Common myeloid progenitor, CD34-positive (primary cell): Measurements from ENCODE around the gene PAFAH1B2.

Source experiments
- CTCF ChIA-PET: fragments of 350-600 bp; sonication (Branson Sonifier 250); formaldehyde crosslinking; loops from one replicate; lab custom pipeline; 2021; ENCODE audit warnings: antibody characterized with exemption; lab: Charles Lee
- POLR2A ChIA-PET: fragments of 350-600 bp; sonication (Branson Sonifier 250); formaldehyde crosslinking; loops from one replicate; lab custom pipeline; 2021; ENCODE audit warnings: antibody characterized with exemption; lab: Charles Lee
- DNase-seq, 3 donors: peaks; one replicate each; pipeline versions ENCODE4 v3.0.0 to v3.0.0-alpha.2; 2013
- H3K27ac ChIP-seq, 2 experiments: 1 replicate in 1 of 2; 2 replicates in 1 of 2; pipeline ENCODE4 v1.7.0; 2013; ENCODE audit warnings: inconsistent platforms in 2 of 2, low read length in 2 of 2, mild to moderate bottlenecking in 2 of 2, low read depth in 1 of 2, moderate library complexity in 1 of 2; ENCODE audit not compliant: severe bottlenecking in 2 of 2, insufficient read depth in 1 of 2, poor library complexity in 1 of 2
- H3K27me3 ChIP-seq, 5 experiments: replicated peaks in 2 of 5; 1 replicate in 3 of 5; 2 replicates in 2 of 5; pipeline versions ENCODE4 v1.6.1 to v1.7.0; 2013; ENCODE audit warnings: low read length in 4 of 5, mild to moderate bottlenecking in 2 of 5, moderate library complexity in 2 of 5, inconsistent platforms in 1 of 5; ENCODE audit not compliant: insufficient read depth in 5 of 5, control insufficient read depth in 4 of 5
- H3K36me3 ChIP-seq, 4 experiments: 1 replicate in 2 of 4; 2 replicates in 2 of 4; pipeline versions ENCODE4 v1.6.1 to v1.7.0; 2013; ENCODE audit warnings: low read length in 3 of 4, control low read depth in 1 of 4, mild to moderate bottlenecking in 1 of 4; ENCODE audit not compliant: control insufficient read depth in 4 of 4, insufficient read depth in 4 of 4
- H3K4me1 ChIP-seq, 4 experiments: 1 replicate in 3 of 4; 2 replicates in 1 of 4; pipeline versions ENCODE4 v1.6.1 to v1.7.1; 2013; ENCODE audit warnings: low read length in 3 of 4, mild to moderate bottlenecking in 3 of 4, control low read depth in 1 of 4, inconsistent platforms in 1 of 4, moderate library complexity in 1 of 4; ENCODE audit not compliant: control insufficient read depth in 4 of 4, insufficient read depth in 4 of 4; ENCODE audit errors: control extremely low read depth in 1 of 4
- H3K4me3 ChIP-seq, 7 experiments: 1 replicate in 4 of 7; 2 replicates in 3 of 7; pipeline versions ENCODE4 v1.5.1 to v1.7.0; 2013; ENCODE audit warnings: mild to moderate bottlenecking in 7 of 7, low read length in 6 of 7, moderate library complexity in 6 of 7, inconsistent platforms in 2 of 7, low read depth in 2 of 7, control low read depth in 1 of 7; ENCODE audit not compliant: insufficient read depth in 4 of 7, control insufficient read depth in 1 of 7; ENCODE audit errors: extremely low read depth in 1 of 7
- H3K9me3 ChIP-seq, 5 experiments: 1 replicate in 4 of 5; 2 replicates in 1 of 5; pipeline versions ENCODE4 v1.6.1 to v1.7.1; 2013; ENCODE audit warnings: low read length in 4 of 5, mild to moderate bottlenecking in 2 of 5, inconsistent platforms in 1 of 5, low read depth in 1 of 5, moderate library complexity in 1 of 5; ENCODE audit not compliant: control insufficient read depth in 4 of 5, insufficient read depth in 2 of 5; ENCODE audit errors: control extremely low read depth in 1 of 5
- WGBS: methylation state at CpG from one replicate; pipeline ENCODE4 v1.1.5; 2013; ENCODE audit not compliant: insufficient coverage; 5-methylcytosine and 5-hydroxymethylcytosine counted together

The PAFAH1B2 gene

DNA sequence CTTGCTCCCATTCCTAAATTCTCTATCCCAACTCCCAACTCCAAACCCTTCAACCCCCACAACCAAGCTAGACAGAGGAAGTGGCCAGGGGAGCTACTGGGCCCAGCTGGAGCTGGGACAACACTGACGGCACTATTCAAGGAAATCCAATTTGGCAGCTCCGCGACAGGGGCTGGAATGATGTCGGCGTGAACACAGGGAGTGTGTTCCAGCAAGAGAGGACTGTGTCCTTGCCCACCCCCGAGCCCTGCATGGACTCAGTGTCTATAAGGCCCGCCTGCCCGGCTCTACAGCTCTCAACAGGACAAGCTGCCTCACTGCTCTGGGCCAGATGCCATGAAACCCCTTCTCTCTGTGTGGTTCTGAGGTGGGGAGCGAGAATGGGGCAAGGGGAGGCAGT lies 76.5 kb downstream of the PAFAH1B2 start:
- no peak overlapping the region for H3K4me3 ChIP-seq
- DNase-seq = no peak
- 96% methylated on average over 8 of the region's 9 CpGs for WGBS
- ChIA-PET CTCF (interaction anchor here (0.9 to 2.0 kb wide), 8 partner anchors 9 to 71 kb away, joined by 3 to 9 read pairs (median 3); partner anchors contain the start of gene PCSK7), POLR2A (interaction anchor here (0.6 to 0.9 kb wide), 2 partner anchors 11 to 391 kb away, joined by 3 read pairs; partner anchors contain the start of genes APOC3 and PCSK7)
- peaks cover 2 to 86% (median 69%) of the 10 kb centered on the region in 4 experiments for H3K36me3 ChIP-seq
- no peaks in the 10 kb centered on the region for H3K4me1 ChIP-seq
- no peak overlapping the region for H3K27ac ChIP-seq
- no peaks in the 10 kb centered on the region for H3K9me3 ChIP-seq
- no peaks in the 10 kb centered on the region for H3K27me3 ChIP-seq

DNA sequence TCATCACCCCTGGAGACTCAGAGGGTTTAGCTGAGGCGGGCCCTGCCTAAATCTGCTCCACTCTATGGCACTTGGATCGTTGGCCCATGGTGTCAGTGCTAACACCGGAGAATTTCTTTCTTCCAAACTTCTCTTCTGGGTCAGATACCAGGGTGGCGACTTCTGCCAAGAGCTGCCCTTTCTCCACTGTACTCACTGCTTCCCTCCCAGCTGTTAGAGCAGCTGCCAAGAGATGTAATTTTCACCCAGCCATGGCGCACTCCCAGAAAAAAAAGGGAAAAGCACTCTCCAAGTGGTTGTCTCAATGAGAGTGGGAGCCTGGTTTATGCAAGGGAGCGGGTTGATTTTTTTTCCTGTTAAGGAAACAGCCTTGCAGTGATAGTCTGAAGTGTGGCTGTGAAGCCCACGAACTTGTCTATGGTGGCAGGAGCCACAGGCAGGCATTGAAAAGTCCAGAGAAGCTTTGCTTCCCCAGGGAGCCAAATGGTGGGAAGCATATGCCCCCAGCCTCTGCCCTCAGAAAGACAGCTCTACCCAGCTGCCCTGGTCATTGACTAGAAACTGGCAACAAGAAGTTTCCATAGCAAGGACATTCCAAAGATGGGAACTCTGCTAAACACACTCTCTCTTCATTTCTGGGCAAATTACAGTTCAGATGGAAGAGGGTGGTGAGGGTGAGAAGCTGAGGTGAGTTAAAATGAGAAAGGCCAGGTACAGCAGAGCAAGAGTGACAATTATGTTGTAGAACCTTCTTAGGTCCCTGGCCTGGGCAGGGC lies 77.1 kb downstream of the PAFAH1B2 start:
- no peak for DNase-seq
- H3K4me1 ChIP-seq = no peaks in the 10 kb centered on the region
- H3K36me3 ChIP-seq = peaks cover 2 to 84% (median 67%) of the 10 kb centered on the region in 4 experiments
- WGBS = 98% methylated on average over 6 of the region's 7 CpGs
- H3K4me3 ChIP-seq = no peak overlapping the region
- no peaks in the 10 kb centered on the region for H3K27me3 ChIP-seq
- H3K9me3 ChIP-seq = no peaks in the 10 kb centered on the region
- H3K27ac ChIP-seq = no peak overlapping the region
- ChIA-PET CTCF (interaction anchor here (0.9 to 2.0 kb wide), 9 partner anchors 8 to 430 kb away, joined by 3 to 9 read pairs (median 3); partner anchors contain the start of gene PCSK7), POLR2A (interaction anchor here (0.9 kb wide), 1 partner anchor 10 kb away, joined by 3 read pairs; the partner anchor contains the start of gene PCSK7)

- CTCF ChIA-PET = interaction anchor here (1.1 to 11.2 kb wide), 5 partner anchors 8 to 431 kb away, joined by 3 to 100 read pairs (median 4); partner anchors contain the start of genes PAFAH1B2, PCSK7 and SIDT2
- Histone ChIP-seq H3K4me1 (no peaks in the 10 kb centered on the region), H3K36me3 (peaks cover 3 to 84% (median 66%) of the 10 kb centered on the region in 4 experiments), H3K27ac (no peak overlapping the region), H3K4me3 (no peak overlapping the region), H3K27me3 (no peaks in the 10 kb centered on the region), H3K9me3 (no peaks in the 10 kb centered on the region)
- 94% methylated on average over 7 of the region's 7 CpGs for WGBS
- POLR2A ChIA-PET = no interaction called here
- DNase-seq = no peak
Measured at GRCh38 chr11:117221775-117222517, 77.9 kb downstream of the PAFAH1B2 start.

DNA sequence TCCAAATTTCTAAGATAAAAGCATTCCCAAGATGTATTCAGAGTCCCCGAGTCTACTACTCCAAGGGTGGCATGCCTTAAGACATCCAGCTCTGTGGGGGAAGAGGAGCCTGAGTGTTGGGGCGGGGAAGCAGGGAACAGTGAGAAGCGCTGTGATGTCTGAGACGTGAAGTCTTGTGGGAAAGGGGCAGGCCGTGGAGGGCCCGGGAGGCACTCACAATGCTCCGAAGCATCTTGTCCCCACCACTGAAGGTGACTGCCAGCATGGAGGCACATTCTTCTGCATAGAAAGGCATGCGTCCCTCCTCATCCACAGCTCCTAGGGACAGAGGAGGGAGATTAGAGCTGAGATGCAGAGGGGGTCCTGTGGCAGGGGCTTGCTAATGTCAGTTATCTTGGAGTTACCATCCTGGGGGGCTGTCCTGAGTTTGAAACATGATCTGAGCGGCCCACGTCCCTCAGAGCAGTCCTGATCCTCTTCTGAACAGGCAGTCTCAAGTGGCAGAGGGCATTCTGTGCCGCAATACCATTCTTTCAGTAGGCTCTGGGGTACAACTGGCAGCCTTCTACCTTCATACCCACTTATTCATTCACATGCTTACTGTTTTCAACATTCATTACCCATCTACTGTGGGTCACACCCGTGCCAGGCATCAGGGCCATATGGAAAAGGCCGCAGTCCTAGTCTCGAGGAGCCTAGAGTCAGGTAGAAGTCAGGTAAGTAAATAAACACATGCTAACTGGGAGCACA lies 79.1 kb downstream of the PAFAH1B2 start:
- ChIA-PET POLR2A (no interaction called here), CTCF (interaction anchor here (1.1 to 11.2 kb wide), 3 partner anchors 44 to 79 kb away, joined by 3 to 100 read pairs (median 3); partner anchors contain the start of genes PAFAH1B2 and SIDT2)
- no peaks in the 10 kb centered on the region for H3K27me3 ChIP-seq
- no peak overlapping the region for H3K4me3 ChIP-seq
- H3K27ac ChIP-seq = no peak overlapping the region
- H3K4me1 ChIP-seq = no peaks in the 10 kb centered on the region
- H3K36me3 ChIP-seq = peaks cover 4 to 83% (median 59%) of the 10 kb centered on the region in 4 experiments
- no peak for DNase-seq
- over 99% methylated on average over 13 of the region's 14 CpGs for WGBS
- no peaks in the 10 kb centered on the region for H3K9me3 ChIP-seq

DNA sequence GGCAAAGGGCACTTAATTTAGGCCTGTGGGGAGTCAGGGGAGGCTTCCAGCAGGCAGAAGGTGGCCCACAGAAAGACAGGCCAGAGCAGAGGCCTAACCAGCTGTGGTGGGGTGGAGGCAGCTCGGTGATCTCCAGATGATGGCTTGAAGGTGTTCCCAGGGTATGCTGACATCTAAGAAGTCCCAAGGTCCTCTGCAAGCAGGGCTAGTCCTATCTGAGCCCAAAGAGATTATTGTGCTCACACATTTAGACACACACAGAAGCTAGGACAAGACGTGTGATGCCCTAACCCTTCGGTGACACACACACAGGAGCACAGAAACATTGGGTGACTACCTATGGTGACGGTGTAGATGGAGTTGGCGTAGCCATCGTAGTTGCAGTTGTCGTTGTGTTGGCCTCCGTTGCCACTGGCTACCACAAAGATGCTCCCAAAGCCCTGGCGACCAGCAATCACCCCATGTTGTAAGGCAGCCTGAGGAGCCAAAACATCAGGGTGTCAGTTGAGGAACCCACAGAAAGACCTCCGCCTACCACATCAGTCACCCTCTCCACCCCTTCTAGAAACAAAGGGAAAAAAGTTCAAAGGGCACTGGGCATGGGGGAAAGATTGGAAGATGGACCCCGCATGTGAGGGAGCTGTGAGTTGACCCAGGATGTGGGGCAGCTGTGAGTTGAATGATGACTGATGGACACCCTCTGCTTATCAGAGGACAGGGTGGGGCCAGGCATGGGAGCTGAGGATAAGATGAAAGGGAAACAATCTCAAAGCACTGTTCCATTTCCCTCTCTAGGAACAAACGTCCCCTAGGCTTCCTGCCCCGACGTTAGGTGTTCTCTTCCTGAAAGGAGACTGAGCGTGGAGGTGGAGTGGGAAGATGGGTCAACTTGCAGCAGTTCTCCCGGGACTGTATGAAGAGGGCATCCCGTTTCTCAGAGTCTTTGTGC lies 79.9 kb downstream of the PAFAH1B2 start:
- 92% methylated on average over 11 of the region's 17 CpGs for WGBS
- no peaks in the 10 kb centered on the region for H3K9me3 ChIP-seq
- no peaks in the 10 kb centered on the region for H3K27me3 ChIP-seq
- POLR2A ChIA-PET = no interaction called here
- peaks cover 8 to 80% (median 57%) of the 10 kb centered on the region in 4 experiments for H3K36me3 ChIP-seq
- H3K27ac ChIP-seq = no peak overlapping the region
- CTCF ChIA-PET = interaction anchor here (1.1 to 11.2 kb wide), 4 partner anchors 30 to 118 kb away, joined by 3 to 100 read pairs (median 3); partner anchors contain the start of gene SIDT2
- H3K4me3 ChIP-seq = no peak overlapping the region
- no peak for DNase-seq
- H3K4me1 ChIP-seq = no peaks in the 10 kb centered on the region
